HEK293 (cell line): ENCODE results near the gene RNF166.

ENCODE experiments used
- MYNN ChIP-seq: fragments of 450-650 bp; formaldehyde crosslinking; IDR thresholded peaks from 2 replicates; pipeline ENCODE4 v1.5.1; 2016; ENCODE audit warnings: missing biosample characterization, missing genetic modification characterization, borderline replicate concordance
- TCF7L2 ChIP-seq: IDR thresholded peaks from 2 replicates; pipeline ENCODE4 v1.6.1; 2011; ENCODE audit warnings: low read depth, mild to moderate bottlenecking, inconsistent platforms, low read length, moderate library complexity, borderline replicate concordance
- ZNF785 ChIP-seq: fragments of 450-650 bp; formaldehyde crosslinking; IDR thresholded peaks from 2 replicates; pipeline ENCODE4 v1.5.1; 2016; ENCODE audit warnings: missing biosample characterization, missing genetic modification characterization
- TF ChIP-seq, protein P1 (sequence below): fragments of 450-650 bp; formaldehyde crosslinking; IDR thresholded peaks from 2 replicates; pipeline ENCODE4 v1.5.1; 2016; ENCODE audit warnings: missing biosample characterization, missing genetic modification characterization
- TF ChIP-seq, protein P2 (sequence below): fragments of 450-650 bp; formaldehyde crosslinking; IDR thresholded peaks from 2 replicates; pipeline ENCODE4 v1.5.1; 2017; ENCODE audit warnings: missing biosample characterization, missing genetic modification characterization

DNA sequence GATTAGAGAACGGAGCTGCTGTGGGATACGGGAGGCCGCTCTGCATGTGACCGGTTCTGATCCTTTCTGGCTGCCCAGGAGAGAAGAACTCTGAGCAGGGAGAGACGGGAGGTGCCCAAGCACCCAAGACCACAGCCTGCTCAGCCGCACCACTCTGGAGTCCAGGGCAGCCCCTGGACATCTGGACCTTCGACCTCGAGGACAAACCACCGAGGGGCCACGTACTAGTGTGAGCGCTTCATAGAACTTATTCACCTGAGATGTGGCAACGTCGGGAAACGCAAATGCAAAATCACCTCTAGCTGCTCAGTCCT is 5.9 kb downstream of the RNF166 start:
- TF ChIP-seq ZNF785 (tag by site-specific recombination) (no peak), TCF7L2 (no peak), MYNN (no peak)
- TF ChIP-seq, protein P1, sequence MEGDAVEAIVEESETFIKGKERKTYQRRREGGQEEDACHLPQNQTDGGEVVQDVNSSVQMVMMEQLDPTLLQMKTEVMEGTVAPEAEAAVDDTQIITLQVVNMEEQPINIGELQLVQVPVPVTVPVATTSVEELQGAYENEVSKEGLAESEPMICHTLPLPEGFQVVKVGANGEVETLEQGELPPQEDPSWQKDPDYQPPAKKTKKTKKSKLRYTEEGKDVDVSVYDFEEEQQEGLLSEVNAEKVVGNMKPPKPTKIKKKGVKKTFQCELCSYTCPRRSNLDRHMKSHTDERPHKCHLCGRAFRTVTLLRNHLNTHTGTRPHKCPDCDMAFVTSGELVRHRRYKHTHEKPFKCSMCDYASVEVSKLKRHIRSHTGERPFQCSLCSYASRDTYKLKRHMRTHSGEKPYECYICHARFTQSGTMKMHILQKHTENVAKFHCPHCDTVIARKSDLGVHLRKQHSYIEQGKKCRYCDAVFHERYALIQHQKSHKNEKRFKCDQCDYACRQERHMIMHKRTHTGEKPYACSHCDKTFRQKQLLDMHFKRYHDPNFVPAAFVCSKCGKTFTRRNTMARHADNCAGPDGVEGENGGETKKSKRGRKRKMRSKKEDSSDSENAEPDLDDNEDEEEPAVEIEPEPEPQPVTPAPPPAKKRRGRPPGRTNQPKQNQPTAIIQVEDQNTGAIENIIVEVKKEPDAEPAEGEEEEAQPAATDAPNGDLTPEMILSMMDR: no peak
- TF ChIP-seq, protein P2, sequence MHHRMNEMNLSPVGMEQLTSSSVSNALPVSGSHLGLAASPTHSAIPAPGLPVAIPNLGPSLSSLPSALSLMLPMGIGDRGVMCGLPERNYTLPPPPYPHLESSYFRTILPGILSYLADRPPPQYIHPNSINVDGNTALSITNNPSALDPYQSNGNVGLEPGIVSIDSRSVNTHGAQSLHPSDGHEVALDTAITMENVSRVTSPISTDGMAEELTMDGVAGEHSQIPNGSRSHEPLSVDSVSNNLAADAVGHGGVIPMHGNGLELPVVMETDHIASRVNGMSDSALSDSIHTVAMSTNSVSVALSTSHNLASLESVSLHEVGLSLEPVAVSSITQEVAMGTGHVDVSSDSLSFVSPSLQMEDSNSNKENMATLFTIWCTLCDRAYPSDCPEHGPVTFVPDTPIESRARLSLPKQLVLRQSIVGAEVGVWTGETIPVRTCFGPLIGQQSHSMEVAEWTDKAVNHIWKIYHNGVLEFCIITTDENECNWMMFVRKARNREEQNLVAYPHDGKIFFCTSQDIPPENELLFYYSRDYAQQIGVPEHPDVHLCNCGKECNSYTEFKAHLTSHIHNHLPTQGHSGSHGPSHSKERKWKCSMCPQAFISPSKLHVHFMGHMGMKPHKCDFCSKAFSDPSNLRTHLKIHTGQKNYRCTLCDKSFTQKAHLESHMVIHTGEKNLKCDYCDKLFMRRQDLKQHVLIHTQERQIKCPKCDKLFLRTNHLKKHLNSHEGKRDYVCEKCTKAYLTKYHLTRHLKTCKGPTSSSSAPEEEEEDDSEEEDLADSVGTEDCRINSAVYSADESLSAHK (tag by site-specific recombination): no peak
